Left lung (tissue), 10 donors: Measurements from ENCODE around the gene MMP20. TPM values are rescaled to one million over a fixed set of nuclear protein-coding genes. Genes with fewer than 3 reads are reported as not detected.

Experiments
- ATAC-seq: fragments of 200-7000 bp; cut with Tn5 transposase; one replicate; pipeline ENCODE4 v1.9.1; 2020; ENCODE audit warnings: moderate library complexity
- DNase-seq, 4 donors: peaks; one replicate each; pipeline ENCODE4 v3.0.0-alpha.2; 2013 to 2020
- H3K27ac ChIP-seq, 2 donors: fragments of 200-600 bp; sonication (generic) in 1 of 2; one replicate each; pipeline versions ENCODE4 v1.5.0 to v1.8.0; 2020 to 2021
- H3K27me3 ChIP-seq, 2 donors: fragments of 200-600 bp; sonication (generic) in 1 of 2; one replicate each; pipeline versions ENCODE4 v1.5.0 to v1.8.0; 2020 to 2021
- H3K36me3 ChIP-seq, 2 donors: fragments of 200-600 bp; sonication (generic) in 1 of 2; one replicate each; pipeline versions ENCODE4 v1.5.0 to v1.8.0; 2020 to 2021
- H3K4me1 ChIP-seq, 2 donors: fragments of 200-600 bp; one replicate each; pipeline ENCODE4 v1.8.0; 2021
- H3K4me3 ChIP-seq, 2 donors: fragments of 200-600 bp; sonication (generic) in 1 of 2; one replicate each; pipeline versions ENCODE4 v1.5.0 to v1.8.0; 2020 to 2021; ENCODE audit warnings: mild to moderate bottlenecking in 1 of 2
- H3K9me3 ChIP-seq, 2 donors: fragments of 200-600 bp; sonication (generic) in 1 of 2; one replicate each; pipeline versions ENCODE4 v1.5.0 to v1.8.0; 2020 to 2021
- CTCF ChIP-seq, 2 donors: fragments of 200-600 bp; sonication (generic) in 1 of 2; IDR thresholded peaks; one replicate each; pipeline versions ENCODE4 v1.5.0 to v1.8.0; 2021; ENCODE audit warnings: antibody characterized with exemption in 2 of 2
- intact Hi-C, 2 donors: fragments of 100-400 bp; cut with DNase I; formaldehyde crosslinking; loops; one replicate each; pipeline versions ENCODE4 v1.11.2 to v1.14.2; 2022
- polyA plus RNA-seq, 6 donors: library from polyadenylated mRNA; unstranded; fragments of 120-200 nt; gene quantifications; one replicate each; pipeline ENCODE4 v1.2.1, GENCODE V29; 2013; ENCODE audit not compliant: insufficient read length in 6 of 6
- total RNA-seq, 2 donors: library from RNA; stranded (reverse); fragmentation: NEBNext Ultra II Directional; extraction: Animal tissue kit (Norgen Biotek cat#: 25700); gene quantifications; one replicate each; pipeline ENCODE4 v1.2.1, GENCODE V29; 2021
- donor health status: DM: no; HTN: yes; CAD: no.
- donor health status: DM: no; HTN: no; CAD: no.

MMP20 gene
- total and polyA plus RNA-seq, 8 donors: not detected

- Histone ChIP-seq H3K9me3 (no peaks in the 10 kb centered on the region), H3K27ac (no peak overlapping the region), H3K36me3 (no peaks in the 10 kb centered on the region), H3K4me1 (no peaks in the 10 kb centered on the region), H3K27me3 (no peaks in the 10 kb centered on the region), H3K4me3 (no peak overlapping the region)
- ATAC-seq (no peak), DNase-seq (no peak)
- TF ChIP-seq CTCF (IDR thresholded peaks at IDR 0.05): no peak
- intact Hi-C loops: no loop called here
Observed at GRCh38 chr11:102546427-102546826, 78.7 kb downstream of the MMP20 start.

GRCh38 chr11:102545701-102546100 lies 79.4 kb downstream of the MMP20 start:
- Histone ChIP-seq H3K4me3 (no peak overlapping the region), H3K27ac (no peak overlapping the region), H3K36me3 (no peaks in the 10 kb centered on the region), H3K9me3 (no peaks in the 10 kb centered on the region), H3K27me3 (no peaks in the 10 kb centered on the region), H3K4me1 (no peaks in the 10 kb centered on the region)
- TF ChIP-seq CTCF (IDR thresholded peaks at IDR 0.05): no peak
- ATAC-seq (no peak), DNase-seq (no peak)
- intact Hi-C loops: no loop called here

GRCh38 chr11:102544594-102544993 lies 80.5 kb downstream of the MMP20 start:
- Histone ChIP-seq H3K4me1 (no peaks in the 10 kb centered on the region), H3K27me3 (no peaks in the 10 kb centered on the region), H3K27ac (no peak overlapping the region), H3K36me3 (no peaks in the 10 kb centered on the region), H3K9me3 (no peaks in the 10 kb centered on the region), H3K4me3 (no peak overlapping the region)
- intact Hi-C loops: no loop called here
- TF ChIP-seq CTCF (IDR thresholded peaks at IDR 0.05): no peak
- DNase-seq: no peak
- ATAC-seq: no peak

- Histone ChIP-seq H3K4me1 (no peaks in the 10 kb centered on the region), H3K36me3 (no peaks in the 10 kb centered on the region), H3K9me3 (no peaks in the 10 kb centered on the region), H3K4me3 (no peak overlapping the region), H3K27me3 (no peaks in the 10 kb centered on the region), H3K27ac (no peak overlapping the region)
- ATAC-seq (no peak), DNase-seq (no peak)
- TF ChIP-seq CTCF (IDR thresholded peaks at IDR 0.05): no peak
- intact Hi-C loops: no loop called here
Observed at GRCh38 chr11:102539567-102539966, 85.6 kb downstream of the MMP20 start.

GRCh38 chr11:102538932-102539331 lies 86.2 kb downstream of the MMP20 start:
- no peak overlapping the region for H3K27ac ChIP-seq
- no peaks in the 10 kb centered on the region for H3K36me3 ChIP-seq
- no peak for TF ChIP-seq CTCF (IDR thresholded peaks at IDR 0.05)
- no peaks in the 10 kb centered on the region for H3K27me3 ChIP-seq
- DNase-seq (no peak), ATAC-seq (no peak)
- H3K4me1 ChIP-seq: no peaks in the 10 kb centered on the region
- intact Hi-C loops: no loop called here
- no peak overlapping the region for H3K4me3 ChIP-seq
- no peaks in the 10 kb centered on the region for H3K9me3 ChIP-seq
